Measurements from ENCODE around the gene ZBTB45. TPM values are rescaled to one million over a fixed set of nuclear protein-coding genes. Genes with fewer than 3 reads are reported as not detected.

Gene ZBTB45
- total and polyA plus RNA-seq, 9 of the 15 experiments (the other 6 are each of a cell fraction or from before 2014, with no cell fraction given) = 0.08 to 16.1 (median 1.8) TPM

DNA sequence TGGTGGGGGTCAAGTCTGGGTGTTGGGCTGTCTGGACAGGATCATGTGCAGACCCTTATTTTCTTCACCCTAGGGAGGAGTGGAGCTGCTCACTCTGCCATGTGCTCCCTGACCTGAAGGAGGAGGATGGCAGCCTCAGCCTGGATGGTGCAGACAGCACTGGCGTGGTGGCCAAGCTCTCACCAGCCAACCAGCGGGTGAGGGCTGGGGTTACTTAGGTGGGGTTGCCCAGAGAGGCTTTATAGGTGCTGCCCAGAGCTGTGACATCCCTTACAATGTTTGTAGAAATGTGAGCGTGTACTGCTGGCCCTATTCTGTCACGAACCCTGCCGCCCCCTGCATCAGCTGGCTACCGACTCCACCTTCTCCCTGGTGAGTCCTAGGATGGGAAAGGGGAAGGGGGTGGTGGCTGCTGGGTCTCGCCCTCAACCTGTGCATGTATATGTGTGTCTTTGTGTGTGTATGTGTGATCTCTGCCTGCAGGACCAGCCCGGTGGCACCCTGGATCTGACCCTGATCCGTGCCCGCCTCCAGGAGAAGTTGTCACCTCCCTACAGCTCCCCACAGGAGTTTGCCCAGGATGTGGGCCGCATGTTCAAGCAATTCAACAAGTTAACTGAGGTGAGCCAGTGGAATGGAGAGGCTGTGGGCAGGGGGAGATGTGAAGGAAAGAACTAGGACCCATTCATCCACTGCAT is 30.2 kb upstream of the ZBTB45 start:
- in situ Hi-C loops (cut with MboI) (no loop called here), intact Hi-C loops (cut with micrococcal nuclease) (no loop called here)
- no peak for ATAC-seq
- H3K9ac ChIP-seq (ENCODE audit: insufficient read depth in 1 of 2, low read depth in 2 of 2, low read length in 2 of 2) = peak overlapping the region in 1 of 2 experiments; percentile 62; a peak in 2 of 4 replicates
- POLR2A ChIA-PET = interaction anchor here (0.7 to 0.8 kb wide), 2 partner anchors 26 to 32 kb away, joined by 3 to 4 read pairs; no protein-coding TSS in a partner anchor
- no peaks in the 10 kb centered on the region for H3K27me3 ChIP-seq (ENCODE audit: control insufficient read depth in 2 of 2, insufficient read depth in 2 of 2, low read length in 2 of 2)
- peaks cover 42% of the 10 kb centered on the region for H4K20me1 ChIP-seq (replicated peaks; ENCODE audit: control insufficient read depth, insufficient read depth, low read length)
- CTCF ChIA-PET (ENCODE audit: low intra/inter-chr PET ratio) = no interaction called here
- H3K4me3 ChIP-seq = no peak overlapping the region
- H3K36me3 ChIP-seq (ENCODE audit: control insufficient read depth, insufficient read depth, low read length) = peaks cover 89% of the 10 kb centered on the region
- TF ChIP-seq HNRNPK (IDR thresholded peaks at IDR 0.05; ENCODE audit: low read depth, low read length, poor library complexity, severe bottlenecking) (no peak), RBFOX2 (IDR thresholded peaks at IDR 0.05; ENCODE audit: low read depth, low read length) (peak; percentile 50)
- no TSS peak for BruUV-seq (replicated peaks)
- no peak overlapping the region for H3K4me2 ChIP-seq (ENCODE audit: insufficient read depth, low read length)
- no peaks in the 10 kb centered on the region for H3K9me3 ChIP-seq (replicated peaks; ENCODE audit: control insufficient read depth, insufficient read depth, low read depth, low read length)
- no peak for DNase-seq (ENCODE audit: extremely low read depth in 1 of 4, low spot score in 3 of 4)
- WGBS (ENCODE audit: insufficient coverage, low coverage, missing lambda C conversion rate) = 98% methylated on average over 10 of the region's 11 CpGs
- H3K9me1 ChIP-seq (ENCODE audit: control insufficient read depth, insufficient read depth, low read length) = peaks cover 8% of the 10 kb centered on the region
- peaks cover 56% of the 10 kb centered on the region for H3K79me2 ChIP-seq (ENCODE audit: control insufficient read depth, insufficient read depth, low read length)
- H2AFZ ChIP-seq (ENCODE audit: low read depth, low read length) = no peak overlapping the region
- no peak overlapping the region for H3K27ac ChIP-seq (ENCODE audit: extremely low read depth, low read depth, low read length)
- no peak for FAIRE-seq
- H3K4me1 ChIP-seq (replicated peaks in 1 of 2; ENCODE audit: control insufficient read depth in 2 of 2, insufficient read depth in 2 of 2, low read length in 2 of 2) = peaks cover 21 to 44% of the 10 kb centered on the region in 2 experiments

DNA sequence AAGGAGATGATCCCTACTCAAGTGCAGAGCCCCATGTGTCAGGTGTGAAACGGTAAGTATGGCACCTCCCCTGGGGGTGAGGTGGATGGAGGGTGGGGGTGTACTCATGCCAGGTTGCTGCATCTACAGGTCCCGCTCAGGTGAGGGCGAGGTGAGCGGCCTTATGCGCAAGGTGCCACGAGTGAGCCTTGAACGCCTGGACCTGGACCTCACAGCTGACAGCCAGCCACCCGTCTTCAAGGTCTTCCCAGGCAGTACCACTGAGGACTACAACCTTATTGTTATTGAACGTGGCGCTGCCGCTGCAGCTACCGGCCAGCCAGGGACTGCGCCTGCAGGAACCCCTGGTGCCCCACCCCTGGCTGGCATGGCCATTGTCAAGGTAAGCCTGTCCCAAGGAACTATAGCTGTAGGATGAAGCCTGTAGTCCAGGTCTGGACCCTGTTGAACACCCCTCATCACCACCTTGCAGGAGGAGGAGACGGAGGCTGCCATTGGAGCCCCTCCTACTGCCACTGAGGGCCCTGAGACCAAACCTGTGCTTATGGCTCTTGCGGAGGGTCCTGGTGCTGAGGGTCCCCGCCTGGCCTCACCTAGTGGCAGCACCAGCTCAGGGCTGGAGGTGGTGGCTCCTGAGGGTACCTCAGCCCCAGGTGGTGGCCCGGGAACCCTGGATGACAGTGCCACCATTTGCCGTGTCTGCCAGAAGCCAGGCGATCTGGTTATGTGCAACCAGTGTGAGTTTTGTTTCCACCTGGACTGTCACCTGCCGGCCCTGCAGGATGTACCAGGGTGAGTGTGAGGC is 29.5 kb upstream of the ZBTB45 start:
- Histone ChIP-seq H3K27ac (ENCODE audit: extremely low read depth, low read depth, low read length) (no peak overlapping the region), H3K4me2 (ENCODE audit: insufficient read depth, low read length) (no peak overlapping the region), H3K4me3 (no peak overlapping the region), H3K79me2 (ENCODE audit: control insufficient read depth, insufficient read depth, low read length) (peaks cover 55% of the 10 kb centered on the region), H4K20me1 (replicated peaks; ENCODE audit: control insufficient read depth, insufficient read depth, low read length) (peaks cover 44% of the 10 kb centered on the region), H3K27me3 (ENCODE audit: control insufficient read depth in 2 of 2, insufficient read depth in 2 of 2, low read length in 2 of 2) (no peaks in the 10 kb centered on the region), H3K36me3 (ENCODE audit: control insufficient read depth, insufficient read depth, low read length) (peaks cover 89% of the 10 kb centered on the region), H3K9ac (ENCODE audit: insufficient read depth in 1 of 2, low read depth in 2 of 2, low read length in 2 of 2) (peak overlapping the region in 1 of 2 experiments; percentile 62; a peak in 2 of 4 replicates), H3K4me1 (replicated peaks in 1 of 2; ENCODE audit: control insufficient read depth in 2 of 2, insufficient read depth in 2 of 2, low read length in 2 of 2) (peaks cover 19 to 39% of the 10 kb centered on the region in 2 experiments), H3K9me1 (ENCODE audit: control insufficient read depth, insufficient read depth, low read length) (peaks cover 8% of the 10 kb centered on the region), H3K9me3 (replicated peaks; ENCODE audit: control insufficient read depth, insufficient read depth, low read depth, low read length) (no peaks in the 10 kb centered on the region), H2AFZ (ENCODE audit: low read depth, low read length) (no peak overlapping the region)
- in situ Hi-C loops (cut with MboI) = no loop called here
- BruUV-seq (replicated peaks) = no TSS peak
- DNase-seq (ENCODE audit: extremely low read depth in 1 of 4, low spot score in 3 of 4) (no peak), FAIRE-seq (no peak), ATAC-seq (no peak)
- intact Hi-C loops (cut with micrococcal nuclease) = no loop called here
- 98% methylated on average over 16 of the region's 20 CpGs for WGBS (ENCODE audit: insufficient coverage, low coverage, missing lambda C conversion rate)
- POLR2A ChIA-PET = interaction anchor here (0.7 to 0.8 kb wide), 2 partner anchors 27 to 31 kb away, joined by 3 to 4 read pairs; no protein-coding TSS in a partner anchor
- CTCF ChIA-PET (ENCODE audit: low intra/inter-chr PET ratio) = no interaction called here
- peak in 1 of 3 experiments; percentile 40 for TF ChIP-seq YY1 (IDR thresholded peaks at IDR 0.05; ENCODE audit: borderline replicate concordance in 1 of 3, control insufficient read depth in 1 of 3, extremely low read depth in 1 of 3, insufficient read depth in 3 of 3, insufficient read length in 1 of 3, insufficient replicate concordance in 2 of 3, low read depth in 1 of 3, low read length in 2 of 3)
- TF ChIP-seq, protein P1, sequence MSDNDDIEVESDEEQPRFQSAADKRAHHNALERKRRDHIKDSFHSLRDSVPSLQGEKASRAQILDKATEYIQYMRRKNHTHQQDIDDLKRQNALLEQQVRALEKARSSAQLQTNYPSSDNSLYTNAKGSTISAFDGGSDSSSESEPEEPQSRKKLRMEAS (CRISPR knock-in tag; IDR thresholded peaks at IDR 0.05) = 0 out of 2 replicates have a peak, but pooled peaks have one; percentile 2
- TF ChIP-seq NFE2 (IDR thresholded peaks at IDR 0.05; ENCODE audit: low read depth) = no peak
- peak; percentile 62 for TF ChIP-seq POLR2G (IDR thresholded peaks at IDR 0.05; ENCODE audit: low read depth, low read length)
- no peak for TF ChIP-seq TBP (optimal IDR thresholded peaks at IDR 0.05; ENCODE audit: low read depth, low read length)
- TF ChIP-seq SIN3B (IDR thresholded peaks at IDR 0.05; ENCODE audit: low read depth) = no peak
- TF ChIP-seq ZNF24 (IDR thresholded peaks at IDR 0.05) = no peak
- TF ChIP-seq, protein P2, sequence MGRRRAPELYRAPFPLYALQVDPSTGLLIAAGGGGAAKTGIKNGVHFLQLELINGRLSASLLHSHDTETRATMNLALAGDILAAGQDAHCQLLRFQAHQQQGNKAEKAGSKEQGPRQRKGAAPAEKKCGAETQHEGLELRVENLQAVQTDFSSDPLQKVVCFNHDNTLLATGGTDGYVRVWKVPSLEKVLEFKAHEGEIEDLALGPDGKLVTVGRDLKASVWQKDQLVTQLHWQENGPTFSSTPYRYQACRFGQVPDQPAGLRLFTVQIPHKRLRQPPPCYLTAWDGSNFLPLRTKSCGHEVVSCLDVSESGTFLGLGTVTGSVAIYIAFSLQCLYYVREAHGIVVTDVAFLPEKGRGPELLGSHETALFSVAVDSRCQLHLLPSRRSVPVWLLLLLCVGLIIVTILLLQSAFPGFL (CRISPR knock-in tag; IDR thresholded peaks at IDR 0.05) = no peak
- TF ChIP-seq, protein P3, sequence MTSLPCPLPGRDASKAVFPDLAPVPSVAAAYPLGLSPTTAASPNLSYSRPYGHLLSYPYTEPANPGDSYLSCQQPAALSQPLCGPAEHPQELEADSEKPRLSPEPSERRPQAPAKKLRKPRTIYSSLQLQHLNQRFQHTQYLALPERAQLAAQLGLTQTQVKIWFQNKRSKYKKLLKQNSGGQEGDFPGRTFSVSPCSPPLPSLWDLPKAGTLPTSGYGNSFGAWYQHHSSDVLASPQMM (CRISPR knock-in tag; IDR thresholded peaks at IDR 0.05) = no peak

All from K562 (cell line).